Upper lobe of right lung (tissue), 1 donor: ENCODE results near the gene SPCS3. TPM values are rescaled to one million over a fixed set of nuclear protein-coding genes. Genes with fewer than 3 reads are reported as not detected.

ENCODE experiments used
- ATAC-seq: fragments of 200-7000 bp; cut with Tn5 transposase; one replicate; pipeline ENCODE4 v1.9.1; 2020; ENCODE audit warnings: mild to moderate bottlenecking, moderate library complexity
- DNase-seq: peaks from one replicate; pipeline ENCODE4 v3.0.0-alpha.2; 2020
- H3K27ac ChIP-seq: fragments of 200-600 bp; one replicate; pipeline ENCODE4 v1.8.0; 2022
- H3K27me3 ChIP-seq: fragments of 200-600 bp; one replicate; pipeline ENCODE4 v1.8.0; 2022; ENCODE audit warnings: mild to moderate bottlenecking
- H3K36me3 ChIP-seq: fragments of 200-600 bp; one replicate; pipeline ENCODE4 v1.8.0; 2022
- H3K4me1 ChIP-seq: fragments of 200-600 bp; one replicate; pipeline ENCODE4 v1.8.0; 2022
- H3K4me3 ChIP-seq: fragments of 200-600 bp; one replicate; pipeline ENCODE4 v1.8.0; 2022; ENCODE audit warnings: mild to moderate bottlenecking
- H3K9me3 ChIP-seq: fragments of 200-600 bp; one replicate; pipeline ENCODE4 v1.8.0; 2022
- CTCF ChIP-seq: fragments of 200-600 bp; IDR thresholded peaks from one replicate; pipeline ENCODE4 v1.8.0; 2022; ENCODE audit warnings: antibody characterized with exemption
- intact Hi-C: fragments of 100-400 bp; cut with DNase I; formaldehyde crosslinking; loops from one replicate; pipeline ENCODE4 v1.11.0; 2022
- total RNA-seq: library from RNA; stranded (reverse); fragmentation: NEBNext Ultra II Directional; extraction: Animal tissue kit (Norgen Biotek cat#: 25700); gene quantifications from one replicate; pipeline ENCODE4 v1.2.1, GENCODE V29; 2021
- donor health status: DM: no; HTN: yes; CAD: no; lungs with severe emphysema.

The SPCS3 gene
- total RNA-seq, 1 donor from 2014 or later = 151 TPM

GRCh38 chr4:176298664-176299063 is 21.1 kb upstream of the SPCS3 start:
- no peak for DNase-seq
- ATAC-seq = no peak
- no peaks in the 10 kb centered on the region for H3K9me3 ChIP-seq
- no peak overlapping the region for H3K4me3 ChIP-seq
- no peak for TF ChIP-seq CTCF
- intact Hi-C loops = no loop called here
- no peak overlapping the region for H3K27ac ChIP-seq
- H3K4me1 ChIP-seq = no peaks in the 10 kb centered on the region
- H3K36me3 ChIP-seq = no peaks in the 10 kb centered on the region
- H3K27me3 ChIP-seq = no peaks in the 10 kb centered on the region

GRCh38 chr4:176300036-176300435 is 19.7 kb upstream of the SPCS3 start:
- no peak overlapping the region for H3K4me3 ChIP-seq
- H3K27me3 ChIP-seq = no peaks in the 10 kb centered on the region
- no peaks in the 10 kb centered on the region for H3K9me3 ChIP-seq
- no peak overlapping the region for H3K27ac ChIP-seq
- DNase-seq = no peak
- no peaks in the 10 kb centered on the region for H3K36me3 ChIP-seq
- no peak for TF ChIP-seq CTCF
- intact Hi-C loops = no loop called here
- H3K4me1 ChIP-seq = no peaks in the 10 kb centered on the region
- ATAC-seq = no peak

- DNase-seq (no peak), ATAC-seq (no peak)
- TF ChIP-seq CTCF = no peak
- Histone ChIP-seq H3K4me1 (no peaks in the 10 kb centered on the region), H3K27me3 (no peaks in the 10 kb centered on the region), H3K36me3 (no peaks in the 10 kb centered on the region), H3K9me3 (no peaks in the 10 kb centered on the region), H3K27ac (no peak overlapping the region), H3K4me3 (no peak overlapping the region)
- intact Hi-C loops = no loop called here
Measured at GRCh38 chr4:176300565-176300964, 19.2 kb upstream of the SPCS3 start.

- no peak for DNase-seq
- H3K27me3 ChIP-seq = no peaks in the 10 kb centered on the region
- no peak for TF ChIP-seq CTCF
- H3K4me3 ChIP-seq = no peak overlapping the region
- no peaks in the 10 kb centered on the region for H3K36me3 ChIP-seq
- no peak for ATAC-seq
- intact Hi-C loops = no loop called here
- H3K9me3 ChIP-seq = no peaks in the 10 kb centered on the region
- H3K4me1 ChIP-seq = no peaks in the 10 kb centered on the region
- H3K27ac ChIP-seq = no peak overlapping the region
Measured at GRCh38 chr4:176302283-176303275, 17.2 kb upstream of the SPCS3 start.

GRCh38 chr4:176303938-176304337 is 15.8 kb upstream of the SPCS3 start:
- no peak for ATAC-seq
- TF ChIP-seq CTCF = no peak
- no peaks in the 10 kb centered on the region for H3K27me3 ChIP-seq
- no peak overlapping the region for H3K4me3 ChIP-seq
- no peak for DNase-seq
- intact Hi-C loops = no loop called here
- no peaks in the 10 kb centered on the region for H3K4me1 ChIP-seq
- no peaks in the 10 kb centered on the region for H3K36me3 ChIP-seq
- no peaks in the 10 kb centered on the region for H3K9me3 ChIP-seq
- no peak overlapping the region for H3K27ac ChIP-seq
